HG03159 (cell line): ENCODE measurements around the gene PAQR9.

Experiments
- ATAC-seq: cut with Tn5 transposase; IDR thresholded peaks from one replicate; pipeline ENCODE4 v1.9.1; 2021; ENCODE audit warnings: mild to moderate bottlenecking, moderate library complexity; ENCODE audit not compliant: unreplicated experiment

Gene PAQR9

DNA sequence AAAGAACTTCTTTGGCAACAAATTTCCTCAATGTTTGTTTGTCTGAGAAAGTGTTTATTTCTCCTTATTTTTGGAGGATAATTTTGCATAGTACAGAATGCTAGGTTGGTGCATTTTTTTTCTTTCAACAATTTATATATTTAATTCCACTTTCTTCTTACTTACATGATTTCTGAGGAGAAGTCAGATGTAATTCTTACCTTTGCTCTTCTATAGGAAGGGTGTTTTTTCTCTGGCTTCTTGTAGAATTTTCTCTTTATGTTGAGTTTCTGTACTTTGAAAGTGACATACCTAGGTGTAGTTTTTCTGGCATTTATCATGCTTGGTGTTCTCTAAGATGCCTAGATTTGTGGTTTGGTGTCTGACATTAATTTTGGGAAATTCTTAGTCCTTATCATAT, 39.8 kb downstream of the PAQR9 start:
- no peak for ATAC-seq

DNA sequence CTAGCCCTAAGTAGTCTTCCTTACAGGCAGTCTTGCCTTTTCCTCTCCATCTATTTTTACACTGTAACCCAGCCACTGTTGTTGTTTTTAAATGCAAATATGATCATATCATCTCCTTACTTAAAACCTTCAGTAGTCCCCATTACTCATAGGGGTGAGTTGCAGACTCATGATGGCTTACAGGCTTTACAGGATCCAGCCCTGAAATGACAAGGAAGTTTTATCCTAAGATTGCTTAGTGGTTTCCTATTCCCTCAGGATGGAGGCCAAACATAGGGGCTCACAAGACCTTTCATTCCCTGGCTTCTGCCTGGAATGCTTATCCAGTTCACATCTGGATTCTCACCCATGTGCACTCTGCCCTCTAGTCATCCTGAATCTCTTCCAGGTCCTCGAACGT, 46.9 kb downstream of the PAQR9 start:
- no peak for ATAC-seq

DNA sequence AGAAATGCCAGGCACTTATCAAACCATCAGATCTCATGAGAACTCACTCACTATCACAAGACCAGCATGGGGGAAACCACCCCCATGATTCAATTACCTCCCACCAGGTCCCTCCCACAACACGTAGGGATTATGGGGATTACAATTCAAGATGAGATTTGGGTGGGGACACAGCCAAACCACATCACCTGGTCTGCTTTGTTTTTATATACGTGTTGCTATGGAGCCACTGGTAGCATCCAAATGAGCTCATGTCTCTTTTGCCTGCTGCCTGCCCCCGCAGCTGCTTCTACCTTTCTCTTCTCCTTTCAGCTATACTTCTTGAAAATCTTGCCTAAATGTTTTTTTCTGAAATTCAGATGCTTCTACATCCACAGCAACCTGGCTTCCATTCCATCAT, 47.8 kb downstream of the PAQR9 start:
- ATAC-seq = no peak

DNA sequence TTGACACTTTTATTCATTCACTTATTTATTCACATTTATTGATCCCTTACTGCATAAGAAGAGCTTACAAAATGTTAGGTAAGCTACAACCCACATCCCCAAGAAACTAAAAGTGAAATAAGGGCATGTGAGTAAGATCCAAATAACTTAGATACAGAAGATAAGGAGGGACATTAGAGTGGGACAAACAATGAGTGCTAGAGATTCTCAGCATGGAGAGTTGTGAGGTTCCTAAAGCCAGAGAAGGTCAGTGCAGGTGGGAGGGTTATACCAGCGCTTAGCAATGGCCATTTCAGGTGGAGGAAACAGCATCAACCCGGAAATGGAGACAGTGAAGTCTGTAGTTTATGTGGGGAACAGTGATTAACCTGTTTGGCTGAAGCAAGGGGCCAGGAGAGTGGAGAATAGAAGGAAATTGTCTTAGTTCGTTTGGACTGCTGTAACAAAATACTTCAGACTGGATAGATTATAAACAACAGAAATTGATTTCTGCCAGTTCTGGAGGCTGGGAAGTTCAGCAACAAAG, 49.1 kb downstream of the PAQR9 start:
- no peak for ATAC-seq

DNA sequence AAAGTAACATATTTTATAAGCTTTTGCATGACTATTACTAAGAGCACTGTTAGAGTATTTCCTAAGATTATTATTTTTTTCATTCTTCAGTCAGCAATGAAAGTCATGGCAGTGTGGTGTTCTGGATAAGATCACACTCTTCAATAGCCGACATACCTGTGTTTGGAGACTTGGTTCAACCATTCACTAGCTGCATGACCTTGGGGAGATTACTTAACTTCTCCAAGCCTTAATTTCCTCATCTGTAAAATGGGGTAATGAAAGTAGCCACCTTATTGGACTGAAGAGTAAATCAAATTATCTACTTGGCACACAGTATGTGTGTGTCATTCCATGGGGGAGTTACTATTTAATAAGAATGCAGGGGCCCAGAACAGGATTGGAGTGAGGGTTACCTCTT, 50.0 kb downstream of the PAQR9 start:
- no peak for ATAC-seq

DNA sequence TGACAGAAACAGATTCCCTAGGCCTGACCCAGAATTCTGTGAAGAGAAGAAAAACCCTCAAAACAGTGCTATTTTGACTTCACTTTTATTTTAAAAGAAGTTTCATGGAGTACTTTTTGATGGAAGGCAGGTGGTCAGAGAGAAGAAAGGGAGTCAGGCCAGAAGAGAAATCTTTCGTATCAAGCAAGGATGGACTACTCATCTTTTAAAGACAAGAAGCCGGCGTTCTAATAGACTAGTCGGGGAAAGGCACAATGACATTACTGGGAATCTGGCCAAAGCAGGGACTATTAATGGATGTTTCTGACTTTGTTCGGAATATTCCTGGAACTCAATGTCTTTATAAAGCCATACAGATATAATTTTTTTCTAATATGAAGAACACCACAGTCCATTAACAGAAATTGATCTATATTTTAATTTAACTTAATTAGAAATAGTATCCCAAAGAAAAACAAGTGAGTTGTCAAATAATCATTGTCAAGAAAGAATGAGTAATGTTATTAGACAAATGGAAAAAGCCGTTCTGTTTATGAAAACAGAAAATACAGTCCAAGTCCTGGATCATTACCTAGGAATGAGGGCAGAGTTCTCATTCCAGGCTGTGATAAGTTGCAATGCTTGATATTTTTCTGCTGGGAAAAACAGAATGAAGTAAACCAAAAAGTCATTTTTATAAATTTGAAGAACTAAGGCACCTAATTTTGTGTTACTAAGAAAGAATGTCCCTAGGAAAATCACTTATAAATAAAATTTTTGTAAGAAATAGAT, 50.9 kb downstream of the PAQR9 start:
- no peak for ATAC-seq
